ENCODE data around the gene CIRBP. TPM values are rescaled to one million over a fixed set of nuclear protein-coding genes. Genes with fewer than 3 reads are reported as not detected.

The CIRBP gene
- total RNA-seq, 2 donors from 2014 or later, result 492 to 644 TPM

DNA sequence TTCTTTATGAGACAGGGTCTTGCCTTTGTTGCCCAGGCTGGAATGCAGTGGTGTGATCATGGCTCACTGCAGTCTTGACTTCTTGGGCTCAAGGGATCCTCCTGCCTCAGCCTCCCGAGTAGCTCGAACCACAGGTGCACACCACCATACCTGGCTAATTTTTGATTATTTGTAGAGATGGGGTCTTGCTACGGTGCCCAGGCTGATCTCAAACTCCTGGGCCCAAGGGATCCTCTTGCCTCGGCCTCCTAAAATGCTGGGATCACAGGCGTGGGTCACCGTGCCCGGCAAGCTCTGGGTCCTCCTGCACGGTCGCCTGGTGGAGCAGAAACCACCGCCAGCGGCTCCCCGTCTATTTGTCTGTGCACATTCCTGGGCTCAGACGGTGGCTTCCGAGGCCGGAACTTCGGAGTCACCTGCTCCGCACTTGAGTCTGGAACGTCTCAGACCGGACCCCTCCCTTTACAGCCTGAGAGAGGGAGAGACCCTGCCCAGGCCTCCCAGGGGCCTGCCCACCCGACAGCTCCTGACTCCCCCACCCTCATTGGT is 38.7 kb downstream of the CIRBP start:
- TF ChIP-seq, protein P1, sequence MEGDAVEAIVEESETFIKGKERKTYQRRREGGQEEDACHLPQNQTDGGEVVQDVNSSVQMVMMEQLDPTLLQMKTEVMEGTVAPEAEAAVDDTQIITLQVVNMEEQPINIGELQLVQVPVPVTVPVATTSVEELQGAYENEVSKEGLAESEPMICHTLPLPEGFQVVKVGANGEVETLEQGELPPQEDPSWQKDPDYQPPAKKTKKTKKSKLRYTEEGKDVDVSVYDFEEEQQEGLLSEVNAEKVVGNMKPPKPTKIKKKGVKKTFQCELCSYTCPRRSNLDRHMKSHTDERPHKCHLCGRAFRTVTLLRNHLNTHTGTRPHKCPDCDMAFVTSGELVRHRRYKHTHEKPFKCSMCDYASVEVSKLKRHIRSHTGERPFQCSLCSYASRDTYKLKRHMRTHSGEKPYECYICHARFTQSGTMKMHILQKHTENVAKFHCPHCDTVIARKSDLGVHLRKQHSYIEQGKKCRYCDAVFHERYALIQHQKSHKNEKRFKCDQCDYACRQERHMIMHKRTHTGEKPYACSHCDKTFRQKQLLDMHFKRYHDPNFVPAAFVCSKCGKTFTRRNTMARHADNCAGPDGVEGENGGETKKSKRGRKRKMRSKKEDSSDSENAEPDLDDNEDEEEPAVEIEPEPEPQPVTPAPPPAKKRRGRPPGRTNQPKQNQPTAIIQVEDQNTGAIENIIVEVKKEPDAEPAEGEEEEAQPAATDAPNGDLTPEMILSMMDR (IDR thresholded peaks at IDR 0.05), result no peak
- Histone ChIP-seq H3K4me3 (no peak overlapping the region), H3K9me3 (no peaks in the 10 kb centered on the region), H3K36me3 (no peaks in the 10 kb centered on the region), H3K27ac (no peak overlapping the region), H3K27me3 (replicated peaks; ENCODE audit: insufficient read depth) (no peaks in the 10 kb centered on the region), H3K4me1 (ENCODE audit: control insufficient read depth in 1 of 2, low read depth in 2 of 2) (no peaks in the 10 kb centered on the region)
- ATAC-seq (ENCODE audit: insufficient number of reproducible peaks, low FRiP score, low read depth), result no peak
- DNase-seq (ENCODE audit: low spot score), result no peak

DNA sequence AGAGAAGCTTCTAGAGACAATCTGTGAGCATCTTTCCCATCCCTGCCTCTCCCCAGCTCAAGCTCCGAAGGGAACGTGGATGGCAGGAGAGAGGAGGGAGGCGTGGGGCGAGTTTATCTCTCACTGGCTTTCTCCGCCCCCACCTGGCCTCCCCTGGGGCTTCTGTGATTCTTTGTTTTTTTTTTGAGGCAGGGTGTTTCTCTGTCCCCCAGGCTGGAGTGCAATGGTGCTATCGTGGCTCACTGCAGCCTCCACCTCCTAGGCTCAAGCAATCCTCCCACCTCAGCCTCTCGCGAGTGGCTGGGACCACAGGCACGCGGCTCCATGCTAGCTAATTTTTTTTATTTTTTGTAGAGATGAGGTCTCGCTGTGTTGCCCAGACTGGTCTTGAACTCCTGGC is 39.6 kb downstream of the CIRBP start:
- H3K4me1 ChIP-seq (ENCODE audit: control insufficient read depth in 1 of 2, low read depth in 2 of 2), result no peaks in the 10 kb centered on the region
- no peaks in the 10 kb centered on the region for H3K9me3 ChIP-seq
- DNase-seq (ENCODE audit: low spot score) (no peak), ATAC-seq (ENCODE audit: insufficient number of reproducible peaks, low FRiP score, low read depth) (no peak)
- no peaks in the 10 kb centered on the region for H3K27me3 ChIP-seq (replicated peaks; ENCODE audit: insufficient read depth)
- H3K4me3 ChIP-seq, result no peak overlapping the region
- no peak overlapping the region for H3K27ac ChIP-seq
- TF ChIP-seq, protein P1 (IDR thresholded peaks at IDR 0.05), result no peak
- no peaks in the 10 kb centered on the region for H3K36me3 ChIP-seq

DNA sequence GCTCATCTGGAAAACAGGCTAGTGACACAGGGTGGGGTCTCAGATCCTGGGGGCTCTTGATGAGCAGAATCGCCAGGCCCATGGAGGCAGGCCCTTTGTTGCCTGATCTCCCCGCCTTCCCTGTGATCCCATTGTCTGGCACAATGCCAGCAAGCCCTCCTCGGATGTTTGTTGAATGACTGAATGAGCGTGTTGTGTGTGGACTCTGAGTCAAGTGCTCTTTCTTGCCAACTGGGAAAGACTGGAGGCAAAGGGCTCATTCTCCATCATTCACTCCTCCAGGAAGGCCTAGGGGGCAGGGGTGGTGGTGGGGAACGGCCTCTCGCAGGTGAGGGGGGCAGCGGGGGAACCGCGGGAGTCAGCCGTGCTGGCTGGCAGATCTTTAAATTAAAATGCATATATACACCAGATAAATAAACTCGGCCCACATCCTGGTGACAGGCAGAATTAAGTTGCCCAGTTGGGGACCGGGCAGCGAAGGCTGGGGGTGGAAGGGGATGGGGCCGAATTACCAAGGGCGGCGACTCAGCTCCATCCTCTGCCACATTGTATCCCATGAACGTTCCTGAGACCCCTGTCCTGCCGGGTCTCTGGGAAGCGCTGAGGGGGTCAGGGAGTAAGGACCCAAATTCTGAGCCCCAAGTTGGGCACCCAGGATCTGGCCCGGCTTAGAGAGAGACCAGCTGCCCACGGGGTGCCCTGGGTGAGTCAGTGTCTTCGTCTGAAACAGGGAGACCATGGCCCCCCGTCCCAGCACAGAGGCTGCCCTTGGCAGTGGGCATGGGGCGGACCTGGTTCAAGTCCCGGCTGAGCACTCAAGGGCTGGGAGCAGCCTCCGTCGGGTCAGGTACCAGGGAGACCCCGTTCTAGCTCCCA is 41.1 kb downstream of the CIRBP start:
- Histone ChIP-seq H3K4me3 (no peak overlapping the region), H3K9me3 (no peaks in the 10 kb centered on the region), H3K36me3 (no peaks in the 10 kb centered on the region), H3K4me1 (ENCODE audit: control insufficient read depth in 1 of 2, low read depth in 2 of 2) (no peaks in the 10 kb centered on the region), H3K27ac (no peak overlapping the region), H3K27me3 (replicated peaks; ENCODE audit: insufficient read depth) (no peaks in the 10 kb centered on the region)
- TF ChIP-seq, protein P1 (IDR thresholded peaks at IDR 0.05), result no peak
- DNase-seq (ENCODE audit: low spot score) (no peak), ATAC-seq (ENCODE audit: insufficient number of reproducible peaks, low FRiP score, low read depth) (no peak)

DNA sequence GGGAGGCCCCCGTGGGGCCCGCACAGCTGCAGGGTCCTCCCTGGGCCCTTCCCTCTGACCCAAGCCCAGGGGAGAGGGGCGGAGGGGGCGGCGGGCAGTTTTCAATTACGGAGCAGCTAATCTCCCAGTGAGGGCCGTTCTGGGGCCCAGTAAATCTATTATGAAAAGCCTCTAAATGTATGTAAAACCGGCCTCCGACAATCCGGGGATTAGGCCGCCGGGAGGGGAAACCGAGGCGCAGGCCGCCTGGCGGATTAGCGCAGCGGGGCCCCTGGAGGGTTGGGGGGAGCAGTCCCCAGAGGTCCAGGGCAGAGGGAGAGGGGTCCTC is 41.7 kb downstream of the CIRBP start:
- H3K4me3 ChIP-seq, result no peak overlapping the region
- H3K9me3 ChIP-seq, result no peaks in the 10 kb centered on the region
- DNase-seq (ENCODE audit: low spot score), result no peak
- H3K4me1 ChIP-seq (ENCODE audit: control insufficient read depth in 1 of 2, low read depth in 2 of 2), result peaks cover 0 to 6% of the 10 kb centered on the region in 2 donors
- H3K27me3 ChIP-seq (replicated peaks; ENCODE audit: insufficient read depth), result no peaks in the 10 kb centered on the region
- ATAC-seq (ENCODE audit: insufficient number of reproducible peaks, low FRiP score, low read depth), result no peak
- TF ChIP-seq, protein P1 (IDR thresholded peaks at IDR 0.05), result no peak
- no peaks in the 10 kb centered on the region for H3K36me3 ChIP-seq
- no peak overlapping the region for H3K27ac ChIP-seq

DNA sequence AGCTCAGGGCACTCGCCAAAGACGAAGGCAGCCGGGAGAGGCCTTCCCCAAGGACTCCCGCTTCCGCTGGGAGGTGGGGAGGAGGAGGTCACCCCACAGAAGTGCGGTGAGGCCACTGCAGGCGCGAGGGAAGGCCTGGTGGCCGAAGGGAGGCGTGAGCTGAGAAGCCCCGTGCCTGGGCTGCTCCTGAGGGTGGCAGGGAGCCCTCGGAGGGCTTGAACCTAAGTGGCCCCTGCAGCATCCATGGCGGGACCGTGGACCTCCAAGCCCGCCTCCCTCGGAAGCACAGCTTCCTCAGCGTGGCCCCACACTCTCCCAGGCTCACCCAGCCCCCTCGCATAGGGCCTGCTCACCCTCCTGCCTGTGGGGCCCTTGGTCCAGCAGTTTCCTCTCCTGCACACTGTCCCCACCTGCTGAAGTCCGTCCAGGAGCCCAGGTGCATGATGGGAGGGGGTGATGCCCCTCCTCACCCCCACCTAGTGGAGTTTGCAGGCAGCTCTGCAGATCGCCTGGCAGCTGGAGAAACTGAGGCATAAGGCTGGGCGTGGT is 42.5 kb downstream of the CIRBP start:
- Histone ChIP-seq H3K4me3 (no peak overlapping the region), H3K4me1 (ENCODE audit: control insufficient read depth in 1 of 2, low read depth in 2 of 2) (peaks cover 0 to 9% of the 10 kb centered on the region in 2 donors), H3K9me3 (no peaks in the 10 kb centered on the region), H3K36me3 (no peaks in the 10 kb centered on the region), H3K27me3 (replicated peaks; ENCODE audit: insufficient read depth) (no peaks in the 10 kb centered on the region), H3K27ac (no peak overlapping the region)
- ATAC-seq (ENCODE audit: insufficient number of reproducible peaks, low FRiP score, low read depth) (no peak), DNase-seq (ENCODE audit: low spot score) (no peak)
- TF ChIP-seq, protein P1 (IDR thresholded peaks at IDR 0.05), result no peak
